HG03045 (cell line): ENCODE data around the gene USP32.
"Not testable (repeated sequence)": the region's sequence is repeated elsewhere in the genome, so short reads cannot be mapped to it uniquely, and the experiment has no call there.

Experiments used
- ATAC-seq: cut with Tn5 transposase; IDR thresholded peaks from one replicate; pipeline ENCODE4 v1.9.1; 2021; ENCODE audit warnings: mild to moderate bottlenecking, moderate library complexity; ENCODE audit not compliant: unreplicated experiment

Gene USP32

GRCh38 chr17:60186846-60187745 lies 204.8 kb downstream of the USP32 start:
- ATAC-seq = not testable (repeated sequence)

GRCh38 chr17:60186372-60186771 lies 205.6 kb downstream of the USP32 start:
- not testable (repeated sequence) for ATAC-seq

GRCh38 chr17:60180380-60180779 lies 211.6 kb downstream of the USP32 start:
- not testable (repeated sequence) for ATAC-seq

- ATAC-seq = not testable (repeated sequence)
Observed at GRCh38 chr17:60178180-60178579, 213.8 kb downstream of the USP32 start.

GRCh38 chr17:60176763-60177162 lies 215.2 kb downstream of the USP32 start:
- ATAC-seq = not testable (repeated sequence)

GRCh38 chr17:60174767-60175166 lies 217.2 kb downstream of the USP32 start:
- not testable (repeated sequence) for ATAC-seq

GRCh38 chr17:60174035-60174434 lies 217.9 kb downstream of the USP32 start:
- ATAC-seq = no peak

GRCh38 chr17:60173304-60173819 lies 218.6 kb downstream of the USP32 start:
- ATAC-seq = no peak

GRCh38 chr17:60171753-60172079 lies 220.2 kb downstream of the USP32 start:
- ATAC-seq = no peak

GRCh38 chr17:60170835-60171752 lies 220.8 kb downstream of the USP32 start:
- no peak for ATAC-seq

GRCh38 chr17:60169921-60170817 lies 221.8 kb downstream of the USP32 start:
- ATAC-seq = no peak

GRCh38 chr17:60168654-60169053 lies 223.3 kb downstream of the USP32 start:
- ATAC-seq = no peak

GRCh38 chr17:60167065-60167741 lies 224.7 kb downstream of the USP32 start:
- no peak for ATAC-seq

- ATAC-seq = no peak
Observed at GRCh38 chr17:60165971-60166370, 226.0 kb downstream of the USP32 start.

GRCh38 chr17:60165223-60165622 lies 226.7 kb downstream of the USP32 start:
- ATAC-seq = no peak

GRCh38 chr17:60164697-60165096 lies 227.2 kb downstream of the USP32 start:
- no peak for ATAC-seq

- no peak for ATAC-seq
Observed at GRCh38 chr17:60164164-60164563, 227.8 kb downstream of the USP32 start.

- ATAC-seq = no peak
Observed at GRCh38 chr17:60163108-60163784, 228.7 kb downstream of the USP32 start.

GRCh38 chr17:60161598-60162330 lies 230.2 kb downstream of the USP32 start:
- ATAC-seq = no peak
